Measurements from ENCODE around the gene TMEM202. TPM values are rescaled to one million over a fixed set of nuclear protein-coding genes. Genes with fewer than 3 reads are reported as not detected.
A peak's percentile ranks its signal among the peaks of the same experiment; 100 is the strongest.
"Not testable (repeated sequence)": the region's sequence is repeated elsewhere in the genome, so short reads cannot be mapped to it uniquely, and the experiment has no call there.

The TMEM202 gene
- not detected for polyA plus RNA-seq (ENCODE audit: insufficient read length)
- long read RNA-seq, donor 1 = 0 reads
- long read RNA-seq, donor 2 = 0 reads
- long read RNA-seq, donor 3 = 0 reads
- long read RNA-seq, donor 4 = 0 reads
- long read RNA-seq, donor 5 = 0 reads
- long read RNA-seq, donor 6 = 0 reads
- long read RNA-seq, donor 7 = 0 reads
- long read RNA-seq, donor 8 = 0 reads

GRCh38 chr15:72397796-72398588, at the start of gene TMEM202:
TSS of gene TMEM202 (plus strand) at chr15:72398305. CDS start at chr15:72398327, 22 bp downstream.
- DNase-seq = no peak

- no peak for DNase-seq
Observed at GRCh38 chr15:72353266-72353665, 44.8 kb upstream of the TMEM202 start.

- no peak for DNase-seq
Observed at GRCh38 chr15:72354496-72354895, 43.6 kb upstream of the TMEM202 start.

- no peak for DNase-seq
Observed at GRCh38 chr15:72358121-72358520, 40.0 kb upstream of the TMEM202 start.

- peak; percentile 30 for DNase-seq
Observed at GRCh38 chr15:72358650-72359171, 39.4 kb upstream of the TMEM202 start.

- DNase-seq = no peak
Observed at GRCh38 chr15:72361176-72361575, 36.9 kb upstream of the TMEM202 start.

- DNase-seq = no peak
Observed at GRCh38 chr15:72365844-72366243, 32.3 kb upstream of the TMEM202 start.

GRCh38 chr15:72368325-72368724, 29.8 kb upstream of the TMEM202 start:
- no peak for DNase-seq

GRCh38 chr15:72368899-72369298, 29.2 kb upstream of the TMEM202 start:
- DNase-seq = no peak

GRCh38 chr15:72369964-72370363, 28.1 kb upstream of the TMEM202 start:
- no peak for DNase-seq

- DNase-seq = no peak
Observed at GRCh38 chr15:72372361-72372760, 25.7 kb upstream of the TMEM202 start.

- DNase-seq = no peak
Observed at GRCh38 chr15:72375501-72375845, 22.6 kb upstream of the TMEM202 start.

GRCh38 chr15:72375846-72376581, 22.1 kb upstream of the TMEM202 start, which contains the start of gene HEXA:
TSS of gene HEXA (minus strand) at chr15:72376014. CDS start at chr15:72375972, 42 bp downstream.
- peak; percentile 96 for DNase-seq

- no peak for DNase-seq
Observed at GRCh38 chr15:72377331-72377730, 20.8 kb upstream of the TMEM202 start.

- DNase-seq = not testable (repeated sequence)
Observed at GRCh38 chr15:72379106-72379505, 19.0 kb upstream of the TMEM202 start.

GRCh38 chr15:72379856-72380430, 18.2 kb upstream of the TMEM202 start:
- no peak for DNase-seq

- DNase-seq = no peak
Observed at GRCh38 chr15:72380743-72381142, 17.4 kb upstream of the TMEM202 start.

GRCh38 chr15:72382146-72382545, 16.0 kb upstream of the TMEM202 start:
- DNase-seq = no peak

GRCh38 chr15:72387741-72388140, 10.4 kb upstream of the TMEM202 start:
- DNase-seq = no peak

- DNase-seq = no peak
Observed at GRCh38 chr15:72389231-72389630, 8.9 kb upstream of the TMEM202 start.

GRCh38 chr15:72396331-72396730, 1.8 kb upstream of the TMEM202 start:
- not testable (repeated sequence) for DNase-seq

- no peak for DNase-seq
Observed at GRCh38 chr15:72398648-72399047, 543 bp downstream of the TMEM202 start.
